ENCODE data around the gene ENOX1.

Gene ENOX1

GRCh38 chr13:43815204-43815603, 28.4 kb upstream of the ENOX1 start:
- DNase-seq (ENCODE audit: low read depth): no peak
- H3K4me3 ChIP-seq (ENCODE audit: low read length): no peak overlapping the region

GRCh38 chr13:43808676-43809075, 21.9 kb upstream of the ENOX1 start:
- TF ChIP-seq, protein P1, sequence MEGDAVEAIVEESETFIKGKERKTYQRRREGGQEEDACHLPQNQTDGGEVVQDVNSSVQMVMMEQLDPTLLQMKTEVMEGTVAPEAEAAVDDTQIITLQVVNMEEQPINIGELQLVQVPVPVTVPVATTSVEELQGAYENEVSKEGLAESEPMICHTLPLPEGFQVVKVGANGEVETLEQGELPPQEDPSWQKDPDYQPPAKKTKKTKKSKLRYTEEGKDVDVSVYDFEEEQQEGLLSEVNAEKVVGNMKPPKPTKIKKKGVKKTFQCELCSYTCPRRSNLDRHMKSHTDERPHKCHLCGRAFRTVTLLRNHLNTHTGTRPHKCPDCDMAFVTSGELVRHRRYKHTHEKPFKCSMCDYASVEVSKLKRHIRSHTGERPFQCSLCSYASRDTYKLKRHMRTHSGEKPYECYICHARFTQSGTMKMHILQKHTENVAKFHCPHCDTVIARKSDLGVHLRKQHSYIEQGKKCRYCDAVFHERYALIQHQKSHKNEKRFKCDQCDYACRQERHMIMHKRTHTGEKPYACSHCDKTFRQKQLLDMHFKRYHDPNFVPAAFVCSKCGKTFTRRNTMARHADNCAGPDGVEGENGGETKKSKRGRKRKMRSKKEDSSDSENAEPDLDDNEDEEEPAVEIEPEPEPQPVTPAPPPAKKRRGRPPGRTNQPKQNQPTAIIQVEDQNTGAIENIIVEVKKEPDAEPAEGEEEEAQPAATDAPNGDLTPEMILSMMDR (conservative IDR thresholded peaks at IDR 0.05; ENCODE audit: low read depth, low read length): no peak
- H3K4me3 ChIP-seq (ENCODE audit: low read length): no peak overlapping the region
- DNase-seq (ENCODE audit: low read depth): no peak

More at GRCh38 chr13:43815204-43815603, 28.4 kb upstream of the ENOX1 start:
- TF ChIP-seq, protein P1 (conservative IDR thresholded peaks at IDR 0.05; ENCODE audit: low read depth, low read length): no peak

DNA sequence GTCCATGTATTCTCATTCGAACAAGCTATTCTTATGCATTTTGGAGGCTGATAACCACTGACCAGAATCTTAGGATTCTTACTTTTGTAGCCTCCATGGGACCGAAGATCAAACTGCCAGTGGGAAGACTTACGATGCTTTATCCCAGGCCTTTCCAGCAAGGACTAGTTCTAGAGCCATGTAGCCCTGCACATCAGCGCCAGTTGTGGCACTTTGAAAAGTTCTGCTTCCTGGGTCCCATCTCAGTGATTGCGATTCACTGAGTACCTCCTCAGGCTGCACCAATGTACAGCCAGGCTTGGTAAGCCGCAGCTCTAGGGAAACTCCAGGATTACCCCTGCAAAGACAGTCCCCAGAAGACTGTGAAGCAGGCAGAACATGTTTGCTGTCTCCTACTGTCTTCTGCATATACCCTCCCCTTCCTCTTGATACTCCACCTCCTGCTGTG, 18.9 kb upstream of the ENOX1 start:
- no peak overlapping the region for H3K4me3 ChIP-seq (ENCODE audit: low read length)
- no peak for DNase-seq (ENCODE audit: low read depth)
- TF ChIP-seq, protein P1 (conservative IDR thresholded peaks at IDR 0.05; ENCODE audit: low read depth, low read length): no peak

DNA sequence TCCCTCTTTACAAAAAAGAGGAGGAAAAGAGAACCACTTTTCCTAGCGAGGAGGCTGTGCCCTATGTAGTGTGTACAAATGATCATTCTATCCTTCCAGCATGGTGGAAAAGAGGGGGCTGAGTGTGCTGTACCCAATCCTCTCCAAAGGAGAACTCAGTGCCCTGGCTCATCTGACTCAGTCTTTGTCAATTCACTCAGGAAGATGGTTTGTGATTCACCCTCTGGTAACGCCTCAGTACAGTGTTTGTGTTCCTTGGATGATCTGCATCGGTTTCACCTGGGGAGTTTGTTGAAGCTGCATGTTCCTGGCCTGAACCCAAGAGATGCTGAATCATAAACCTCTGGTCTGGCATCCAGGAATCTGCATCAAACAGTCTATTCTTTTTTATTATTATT, 18.3 kb upstream of the ENOX1 start:
- DNase-seq (ENCODE audit: low read depth): no peak
- no peak overlapping the region for H3K4me3 ChIP-seq (ENCODE audit: low read length)
- TF ChIP-seq, protein P1 (conservative IDR thresholded peaks at IDR 0.05; ENCODE audit: low read depth, low read length): no peak

DNA sequence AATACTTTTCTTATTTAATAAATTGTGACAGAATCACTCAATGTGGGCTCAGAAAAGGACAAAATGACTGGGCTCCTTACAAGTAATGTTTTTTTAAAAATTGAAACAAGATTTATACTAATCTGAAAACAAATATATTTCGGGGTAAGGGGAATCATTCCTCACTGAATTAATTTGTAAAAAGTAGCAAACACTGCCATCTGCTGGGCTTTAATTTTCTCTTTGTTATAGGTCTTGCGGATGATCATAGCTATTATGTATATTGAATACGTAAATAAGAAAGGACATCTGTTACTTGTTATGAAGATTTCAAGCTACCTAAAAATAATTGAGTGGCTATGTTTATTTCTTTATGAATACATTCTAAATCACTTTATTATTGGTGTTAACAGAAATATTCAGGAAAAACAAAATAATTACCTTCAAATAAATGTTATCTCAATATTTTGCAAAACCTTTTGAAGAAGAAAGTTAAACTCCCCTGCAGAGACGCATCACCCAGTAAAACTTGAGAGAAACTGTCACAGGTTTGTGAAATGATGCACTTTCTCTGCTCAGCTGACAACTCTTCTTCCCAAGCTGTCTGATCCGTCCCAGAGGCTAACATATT, 17.8 kb upstream of the ENOX1 start:
- no peak for DNase-seq (ENCODE audit: low read depth)
- TF ChIP-seq, protein P1 (conservative IDR thresholded peaks at IDR 0.05; ENCODE audit: low read depth, low read length): peak; percentile 41
- H3K4me3 ChIP-seq (ENCODE audit: low read length): no peak overlapping the region

- TF ChIP-seq, protein P1 (conservative IDR thresholded peaks at IDR 0.05; ENCODE audit: low read depth, low read length): no peak
- no peak for DNase-seq (ENCODE audit: low read depth)
- no peak overlapping the region for H3K4me3 ChIP-seq (ENCODE audit: low read length)
Observed at GRCh38 chr13:43802511-43802910, 15.7 kb upstream of the ENOX1 start.

DNA sequence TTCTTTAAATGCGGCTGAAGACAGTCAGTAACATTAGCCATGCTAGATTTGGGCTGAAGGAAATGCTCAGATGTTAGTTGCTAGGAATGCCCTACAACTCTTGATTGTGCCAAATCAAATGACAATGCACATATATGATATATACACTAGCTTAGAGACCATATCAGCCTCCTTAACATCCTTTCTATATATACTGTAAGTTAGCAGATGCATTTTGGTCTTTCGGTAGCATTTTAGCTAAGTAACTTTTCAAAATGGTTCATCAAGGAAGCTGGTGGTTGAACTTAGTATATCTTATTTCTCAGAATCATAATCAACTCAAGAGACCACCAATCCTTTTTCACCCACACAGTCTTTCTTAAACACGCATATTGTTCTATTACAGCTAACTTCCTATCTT, 14.1 kb upstream of the ENOX1 start:
- no peak overlapping the region for H3K4me3 ChIP-seq (ENCODE audit: low read length)
- no peak for DNase-seq (ENCODE audit: low read depth)
- TF ChIP-seq, protein P1 (conservative IDR thresholded peaks at IDR 0.05; ENCODE audit: low read depth, low read length): no peak
